ENCODE results near the gene MCM9.

- no peak for TF ChIP-seq CTCF (IDR thresholded peaks at IDR 0.05; ENCODE audit: insufficient read depth, low read length)
- TF ChIP-seq REST (IDR thresholded peaks at IDR 0.05; ENCODE audit: insufficient replicate concordance, low read depth) = no peak
- TF ChIP-seq POLR2AphosphoS5 (IDR thresholded peaks at IDR 0.05; ENCODE audit: low read depth) = no peak
- no peak for TF ChIP-seq GABPA (IDR thresholded peaks at IDR 0.05; ENCODE audit: low read depth)
- TF ChIP-seq SPI1 (IDR thresholded peaks at IDR 0.05; ENCODE audit: borderline replicate concordance, low read depth) = no peak
Observed at GRCh38 chr6:118875672-118876071, 59.3 kb downstream of the MCM9 start.
